Spinal cord (tissue), 10 donors: ENCODE data around the gene KCND1. TPM values are rescaled to one million over a fixed set of nuclear protein-coding genes. Genes with fewer than 3 reads are reported as not detected.
A peak's percentile ranks its signal among the peaks of the same experiment; 100 is the strongest.

Source experiments
- DNase-seq, 6 donors: peaks; one replicate each; pipeline versions ENCODE4 v3.0.0 to v3.0.0-alpha.2; 2013 to 2015; ENCODE audit warnings: low spot score in 6 of 6, low read depth in 4 of 6
- H3K27ac ChIP-seq: one replicate; pipeline ENCODE4 v1.5.1; 2013; ENCODE audit warnings: low read depth, low read length, control low read depth
- H3K27me3 ChIP-seq: one replicate; pipeline ENCODE4 v1.6.1; 2013; ENCODE audit warnings: low read length; ENCODE audit not compliant: control insufficient read depth, insufficient read depth
- H3K36me3 ChIP-seq: one replicate; pipeline ENCODE4 v1.6.1; 2013; ENCODE audit warnings: low read length; ENCODE audit not compliant: control insufficient read depth, insufficient read depth
- H3K4me1 ChIP-seq: one replicate; pipeline ENCODE4 v1.6.1; 2013; ENCODE audit warnings: low read length; ENCODE audit not compliant: control insufficient read depth, insufficient read depth
- H3K4me3 ChIP-seq: one replicate; pipeline ENCODE4 v1.5.1; 2013; ENCODE audit warnings: low read depth, low read length, control low read depth
- H3K9me3 ChIP-seq: one replicate; pipeline ENCODE4 v1.6.1; 2013; ENCODE audit warnings: low read length; ENCODE audit not compliant: control insufficient read depth, insufficient read depth
- WGBS: methylation state at CpG from one replicate; pipeline ENCODE4 v1.1.5; 2013; ENCODE audit warnings: missing lambda C conversion rate; ENCODE audit not compliant: insufficient coverage; 5-methylcytosine and 5-hydroxymethylcytosine counted together
- polyA plus RNA-seq, 2 donors: library from polyadenylated mRNA; unstranded; fragments of 120-200 nt; gene quantifications; one replicate each; pipeline ENCODE4 v1.2.1, GENCODE V29; 2013; ENCODE audit not compliant: insufficient read length in 2 of 2
- total RNA-seq, 2 donors: library from RNA; depleted of rRNA in 1 of 2; stranded (reverse); fragments of 120-200 nt in 1 of 2; fragments of >200 nt in 1 of 2; gene quantifications; one replicate each; pipeline versions ENCODE4 v1.2.3 to v1.2.4, GENCODE V29; 2013 to 2014
- donor health status: healthy.

KCND1 gene
- total and polyA plus RNA-seq, 4 donors, result 1.8 to 6.7 (median 4.7) TPM

- peaks cover 29% of the 10 kb centered on the region for H3K36me3 ChIP-seq
- H3K9me3 ChIP-seq, result no peaks in the 10 kb centered on the region
- peak in 5 of 6 donors; percentile 60 to 97 (median 79) for DNase-seq
- peak within 1 kb of the TSS; percentile 81 for H3K27ac ChIP-seq
- peaks cover 16% of the 10 kb centered on the region for H3K4me1 ChIP-seq
- no peaks in the 10 kb centered on the region for H3K27me3 ChIP-seq
- peak within 1 kb of the TSS; percentile 64 for H3K4me3 ChIP-seq
- WGBS, result 24% methylated on average over 46 of the region's 55 CpGs
These were observed 52.9 kb downstream of the KCND1 start, which contains the start of gene PIM2 for GRCh38 chrX:48918643-48919340. TSS of gene PIM2 (minus strand) at chrX:48919024. CDS start at chrX:48918834, 190 bp downstream.

- Histone ChIP-seq H3K36me3 (peaks cover 25% of the 10 kb centered on the region), H3K27ac (peak overlapping the region; percentile 81), H3K4me3 (peak overlapping the region; percentile 64), H3K27me3 (no peaks in the 10 kb centered on the region), H3K9me3 (no peaks in the 10 kb centered on the region), H3K4me1 (peaks cover 16% of the 10 kb centered on the region)
- DNase-seq, result no peak
- WGBS, result 23% methylated on average over 18 of the region's 23 CpGs
These were observed 53.4 kb downstream of the KCND1 start for GRCh38 chrX:48918301-48918642.

- peak overlapping the region; percentile 21 for H3K4me3 ChIP-seq
- H3K27ac ChIP-seq, result peak overlapping the region; percentile 62
- 29% methylated on average over 21 of the region's 27 CpGs for WGBS
- H3K4me1 ChIP-seq, result peaks cover 20% of the 10 kb centered on the region
- H3K27me3 ChIP-seq, result no peaks in the 10 kb centered on the region
- no peaks in the 10 kb centered on the region for H3K9me3 ChIP-seq
- peak in 5 of 6 donors; percentile 59 to 97 (median 77) for DNase-seq
- H3K36me3 ChIP-seq, result peaks cover 17% of the 10 kb centered on the region
These were observed 54.3 kb downstream of the KCND1 start for GRCh38 chrX:48917139-48918001.

GRCh38 chrX:48914593-48915493, 56.8 kb downstream of the KCND1 start:
- 85% methylated on average over 8 of the region's 13 CpGs for WGBS
- no peak for DNase-seq

GRCh38 chrX:48913605-48914366, 57.9 kb downstream of the KCND1 start:
- Histone ChIP-seq H3K27me3 (no peaks in the 10 kb centered on the region), H3K27ac (no peak overlapping the region), H3K4me1 (peaks cover 29% of the 10 kb centered on the region), H3K36me3 (peaks cover 16% of the 10 kb centered on the region), H3K9me3 (no peaks in the 10 kb centered on the region), H3K4me3 (no peak overlapping the region)
- no peak for DNase-seq
- WGBS, result 87% methylated on average over 4 of the region's 5 CpGs

More at GRCh38 chrX:48914593-48915493, 56.8 kb downstream of the KCND1 start:
- Histone ChIP-seq H3K9me3 (no peaks in the 10 kb centered on the region), H3K36me3 (peaks cover 12% of the 10 kb centered on the region), H3K4me3 (no peak overlapping the region), H3K4me1 (peaks cover 33% of the 10 kb centered on the region), H3K27ac (no peak overlapping the region), H3K27me3 (no peaks in the 10 kb centered on the region)

GRCh38 chrX:48911412-48912182, 60.0 kb downstream of the KCND1 start, which contains the start of gene SLC35A2:
TSS of gene SLC35A2 (minus strand) at chrX:48911646. CDS start at chrX:48911636, 10 bp downstream.
- peak in 3 of 6 donors; percentile 67 to 94 (median 92) for DNase-seq

More at GRCh38 chrX:48911412-48912182, 60.0 kb downstream of the KCND1 start, which contains the start of gene SLC35A2:
- WGBS, result 25% methylated on average over 60 of the region's 60 CpGs
- Histone ChIP-seq H3K27me3 (no peaks in the 10 kb centered on the region), H3K9me3 (no peaks in the 10 kb centered on the region), H3K4me1 (peaks cover 18% of the 10 kb centered on the region), H3K27ac (peak within 1 kb of the TSS; percentile 72), H3K36me3 (peaks cover 21% of the 10 kb centered on the region), H3K4me3 (peak within 1 kb of the TSS; percentile 83)
